Measurements from ENCODE around the gene SLC2A5.
A peak's percentile ranks its signal among the peaks of the same experiment; 100 is the strongest.
"Not testable (repeated sequence)": the region's sequence is repeated elsewhere in the genome, so short reads cannot be mapped to it uniquely, and the experiment has no call there.

SLC2A5 gene

GRCh38 chr1:9009438-9010370 lies 59.7 kb downstream of the SLC2A5 start:
- DNase-seq, result no peak

GRCh38 chr1:9008236-9008635 lies 61.2 kb downstream of the SLC2A5 start:
- DNase-seq, result no peak

GRCh38 chr1:9006956-9007615 lies 62.3 kb downstream of the SLC2A5 start:
- no peak for DNase-seq

- no peak for DNase-seq
These were observed 64.1 kb downstream of the SLC2A5 start for GRCh38 chr1:9005395-9005708.

- DNase-seq, result peak in 47 of 58 donors; percentile 3 to 69 (median 30)
These were observed 64.6 kb downstream of the SLC2A5 start for GRCh38 chr1:9004700-9005394.

GRCh38 chr1:9004031-9004699 lies 65.3 kb downstream of the SLC2A5 start:
- DNase-seq, result no peak

GRCh38 chr1:9002215-9002560 lies 67.2 kb downstream of the SLC2A5 start:
- not testable (repeated sequence) for DNase-seq

GRCh38 chr1:9001534-9002214 lies 67.8 kb downstream of the SLC2A5 start:
- DNase-seq, result not testable (repeated sequence)

GRCh38 chr1:8993962-8994675 lies 75.3 kb downstream of the SLC2A5 start:
- DNase-seq, result not testable (repeated sequence)

GRCh38 chr1:8992936-8993687 lies 76.3 kb downstream of the SLC2A5 start:
- DNase-seq, result no peak

GRCh38 chr1:8989821-8990220 lies 79.6 kb downstream of the SLC2A5 start:
- no peak for DNase-seq

GRCh38 chr1:8989061-8989460 lies 80.4 kb downstream of the SLC2A5 start:
- DNase-seq, result no peak

GRCh38 chr1:8988618-8988967 lies 80.8 kb downstream of the SLC2A5 start:
- DNase-seq, result no peak

GRCh38 chr1:8987881-8988617 lies 81.4 kb downstream of the SLC2A5 start:
- DNase-seq, result peak in 53 of 58 donors; percentile 9 to 86 (median 48)

- no peak for DNase-seq
These were observed 82.6 kb downstream of the SLC2A5 start for GRCh38 chr1:8986814-8987190.

- peak in 55 of 58 donors; percentile 8 to 90 (median 68) for DNase-seq
These were observed 83.3 kb downstream of the SLC2A5 start for GRCh38 chr1:8985915-8986813.

All from anterior cingulate cortex (tissue), 58 donors.